HEK293 (cell line): ENCODE results near the gene CNIH3.

Experiments
- CTCF ChIA-PET: fragments of 350-600 bp; formaldehyde crosslinking; extraction: SDS; loops from one replicate; lab custom pipeline; 2021; ENCODE audit warnings: antibody characterized with exemption; lab: Yijun Ruan, JAX
- POLR2A ChIA-PET: fragments of 300-600 bp; formaldehyde crosslinking; extraction: SDS; loops from one replicate; lab custom pipeline; 2020; ENCODE audit warnings: antibody characterized with exemption, inconsistent platforms; lab: Yijun Ruan, JAX
- H3K27ac ChIP-seq: fragments of 200-500 bp; sonication (Bioruptor generic); 2 replicates; pipeline ENCODE4 v1.5.1; 2014; ENCODE audit warnings: low read depth, low read length, control low read depth, inconsistent platforms; ENCODE audit errors: extremely low read depth
- H3K36me3 ChIP-seq, 2 experiments: fragments of 200-500 bp in 1 of 2; sonication (Bioruptor generic) in 1 of 2; 1 replicate in 1 of 2; 2 replicates in 1 of 2; pipeline ENCODE4 v1.5.1; 2014 to 2017; ENCODE audit warnings: inconsistent platforms in 2 of 2, low read length in 2 of 2; ENCODE audit not compliant: control insufficient read depth in 2 of 2, insufficient read depth in 1 of 2
- H3K4me1 ChIP-seq: fragments of 200-500 bp; sonication (Bioruptor generic); 2 replicates; pipeline ENCODE4 v1.5.1; 2014; ENCODE audit warnings: mild to moderate bottlenecking, low read length, inconsistent platforms; ENCODE audit not compliant: control insufficient read depth, insufficient read depth
- H3K4me3 ChIP-seq: 2 replicates; pipeline ENCODE4 v1.5.1; 2011; ENCODE audit warnings: low read depth, mild to moderate bottlenecking, control low read depth, low read length, moderate library complexity
- H3K9me3 ChIP-seq: fragments of 200-500 bp; sonication (Bioruptor generic); 2 replicates; pipeline ENCODE4 v1.5.1; 2014; ENCODE audit warnings: low read depth, low read length, inconsistent platforms; ENCODE audit not compliant: control insufficient read depth, insufficient read depth
- CTCF ChIP-seq: fragments of 450-650 bp; formaldehyde crosslinking; IDR thresholded peaks from 2 replicates; pipeline ENCODE4 v1.5.1; 2016; ENCODE audit warnings: missing biosample characterization, missing genetic modification characterization
- EGR2 ChIP-seq: fragments of 450-650 bp; formaldehyde crosslinking; IDR thresholded peaks from 2 replicates; pipeline ENCODE4 v1.5.1; 2016; ENCODE audit warnings: low read depth, missing biosample characterization, missing genetic modification characterization
- GLIS2 ChIP-seq: fragments of 450-650 bp; formaldehyde crosslinking; IDR thresholded peaks from 2 replicates; pipeline ENCODE4 v1.5.1; 2016; ENCODE audit warnings: missing biosample characterization, missing genetic modification characterization
- HOXD13 ChIP-seq: sonication (generic); formaldehyde crosslinking; IDR thresholded peaks from 2 replicates; pipeline ENCODE4 v1.8.0; 2022; ENCODE audit warnings: missing genetic modification reagents, borderline replicate concordance
- KLF8 ChIP-seq: fragments of 450-650 bp; formaldehyde crosslinking; IDR thresholded peaks from 2 replicates; pipeline ENCODE4 v1.5.1; 2016; ENCODE audit warnings: missing biosample characterization, missing genetic modification characterization
- PBX3 ChIP-seq: sonication (generic); formaldehyde crosslinking; IDR thresholded peaks from 2 replicates; pipeline ENCODE4 v1.8.1; 2022; ENCODE audit warnings: mild to moderate bottlenecking, moderate library complexity, missing genetic modification reagents
- PRDM1 ChIP-seq: fragments of 450-650 bp; formaldehyde crosslinking; IDR thresholded peaks from 2 replicates; pipeline ENCODE4; 2016; ENCODE audit warnings: missing biosample characterization, missing genetic modification characterization
- SALL2 ChIP-seq: fragments of 450-650 bp; formaldehyde crosslinking; IDR thresholded peaks from 2 replicates; pipeline ENCODE4 v1.5.0; 2017; ENCODE audit warnings: missing biosample characterization, mild to moderate bottlenecking, missing genetic modification characterization, borderline replicate concordance
- ZBTB8A ChIP-seq: fragments of 450-650 bp; formaldehyde crosslinking; IDR thresholded peaks from 2 replicates; pipeline ENCODE4 v1.5.1; 2016; ENCODE audit warnings: missing biosample characterization, missing genetic modification characterization
- ZNF10 ChIP-seq: fragments of 450-650 bp; formaldehyde crosslinking; IDR thresholded peaks from 2 replicates; pipeline ENCODE4 v1.5.1; 2017; ENCODE audit warnings: missing biosample characterization, missing genetic modification characterization
- ZNF133 ChIP-seq: fragments of 450-650 bp; formaldehyde crosslinking; IDR thresholded peaks from 2 replicates; pipeline ENCODE4 v1.5.1; 2016; ENCODE audit warnings: missing biosample characterization, missing genetic modification characterization
- ZNF514 ChIP-seq: fragments of 450-650 bp; formaldehyde crosslinking; IDR thresholded peaks from 2 replicates; pipeline ENCODE4 v1.5.1; 2016; ENCODE audit warnings: missing biosample characterization, missing genetic modification characterization
- ZNF549 ChIP-seq: fragments of 450-650 bp; IDR thresholded peaks from 2 replicates; pipeline ENCODE4 v1.5.1; 2018; ENCODE audit warnings: missing biosample characterization, missing genetic modification characterization, mild to moderate bottlenecking, inconsistent platforms, moderate library complexity
- ZNF704 ChIP-seq: fragments of 450-650 bp; formaldehyde crosslinking; IDR thresholded peaks from 2 replicates; pipeline ENCODE4 v1.5.1; 2016; ENCODE audit warnings: missing biosample characterization, missing genetic modification characterization
- ZNF791 ChIP-seq: fragments of 450-650 bp; formaldehyde crosslinking; IDR thresholded peaks from 2 replicates; pipeline ENCODE4 v1.5.1; 2016; ENCODE audit warnings: missing biosample characterization, missing genetic modification characterization
- ZNF837 ChIP-seq: fragments of 450-650 bp; formaldehyde crosslinking; IDR thresholded peaks from 2 replicates; pipeline ENCODE4 v1.5.1; 2016; ENCODE audit warnings: missing biosample characterization, missing genetic modification characterization
- TF ChIP-seq, protein P1 (sequence below): fragments of 450-650 bp; formaldehyde crosslinking; IDR thresholded peaks from 2 replicates; pipeline ENCODE4 v1.5.1; 2016; ENCODE audit warnings: missing biosample characterization, missing genetic modification characterization
- TF ChIP-seq, protein P2 (sequence below): fragments of 450-650 bp; IDR thresholded peaks from 2 replicates; pipeline ENCODE4 v1.5.1; 2018; ENCODE audit warnings: missing biosample characterization, missing genetic modification characterization

The CNIH3 gene

GRCh38 chr1:224613486-224613885, 2.6 kb upstream of the CNIH3 start:
- Histone ChIP-seq H3K4me3 (no peak overlapping the region), H3K9me3 (no peaks in the 10 kb centered on the region)
- TF ChIP-seq ZNF791 (no peak), ZNF704 (no peak), PBX3 (CRISPR knock-in tag) (no peak), PRDM1 (tag by site-specific recombination) (no peak), SALL2 (tag by site-specific recombination) (no peak)
- TF ChIP-seq, protein P1, sequence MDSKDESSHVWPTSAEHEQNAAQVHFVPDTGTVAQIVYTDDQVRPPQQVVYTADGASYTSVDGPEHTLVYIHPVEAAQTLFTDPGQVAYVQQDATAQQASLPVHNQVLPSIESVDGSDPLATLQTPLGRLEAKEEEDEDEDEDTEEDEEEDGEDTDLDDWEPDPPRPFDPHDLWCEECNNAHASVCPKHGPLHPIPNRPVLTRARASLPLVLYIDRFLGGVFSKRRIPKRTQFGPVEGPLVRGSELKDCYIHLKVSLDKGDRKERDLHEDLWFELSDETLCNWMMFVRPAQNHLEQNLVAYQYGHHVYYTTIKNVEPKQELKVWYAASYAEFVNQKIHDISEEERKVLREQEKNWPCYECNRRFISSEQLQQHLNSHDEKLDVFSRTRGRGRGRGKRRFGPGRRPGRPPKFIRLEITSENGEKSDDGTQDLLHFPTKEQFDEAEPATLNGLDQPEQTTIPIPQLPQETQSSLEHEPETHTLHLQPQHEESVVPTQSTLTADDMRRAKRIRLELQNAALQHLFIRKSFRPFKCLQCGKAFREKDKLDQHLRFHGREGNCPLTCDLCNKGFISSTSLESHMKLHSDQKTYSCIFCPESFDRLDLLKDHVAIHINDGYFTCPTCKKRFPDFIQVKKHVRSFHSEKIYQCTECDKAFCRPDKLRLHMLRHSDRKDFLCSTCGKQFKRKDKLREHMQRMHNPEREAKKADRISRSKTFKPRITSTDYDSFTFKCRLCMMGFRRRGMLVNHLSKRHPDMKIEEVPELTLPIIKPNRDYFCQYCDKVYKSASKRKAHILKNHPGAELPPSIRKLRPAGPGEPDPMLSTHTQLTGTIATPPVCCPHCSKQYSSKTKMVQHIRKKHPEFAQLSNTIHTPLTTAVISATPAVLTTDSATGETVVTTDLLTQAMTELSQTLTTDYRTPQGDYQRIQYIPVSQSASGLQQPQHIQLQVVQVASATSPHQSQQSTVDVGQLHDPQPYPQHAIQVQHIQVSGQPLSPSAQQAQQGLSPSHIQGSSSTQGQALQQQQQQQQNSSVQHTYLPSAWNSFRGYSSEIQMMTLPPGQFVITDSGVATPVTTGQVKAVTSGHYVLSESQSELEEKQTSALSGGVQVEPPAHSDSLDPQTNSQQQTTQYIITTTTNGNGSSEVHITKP, result peak; percentile 65
- TF ChIP-seq, all 188 proteins: peak for 1
- H3K27ac ChIP-seq, result no peak overlapping the region
- H3K4me1 ChIP-seq, result peaks cover 9% of the 10 kb centered on the region
- POLR2A ChIA-PET, result no interaction called here
- H3K36me3 ChIP-seq, result no peaks in the 10 kb centered on the region
- CTCF ChIA-PET, result interaction anchor here (0.6 to 1.5 kb wide), 4 partner anchors 17 to 100 kb away, joined by 3 to 5 read pairs (median 4); no protein-coding TSS in a partner anchor

DNA sequence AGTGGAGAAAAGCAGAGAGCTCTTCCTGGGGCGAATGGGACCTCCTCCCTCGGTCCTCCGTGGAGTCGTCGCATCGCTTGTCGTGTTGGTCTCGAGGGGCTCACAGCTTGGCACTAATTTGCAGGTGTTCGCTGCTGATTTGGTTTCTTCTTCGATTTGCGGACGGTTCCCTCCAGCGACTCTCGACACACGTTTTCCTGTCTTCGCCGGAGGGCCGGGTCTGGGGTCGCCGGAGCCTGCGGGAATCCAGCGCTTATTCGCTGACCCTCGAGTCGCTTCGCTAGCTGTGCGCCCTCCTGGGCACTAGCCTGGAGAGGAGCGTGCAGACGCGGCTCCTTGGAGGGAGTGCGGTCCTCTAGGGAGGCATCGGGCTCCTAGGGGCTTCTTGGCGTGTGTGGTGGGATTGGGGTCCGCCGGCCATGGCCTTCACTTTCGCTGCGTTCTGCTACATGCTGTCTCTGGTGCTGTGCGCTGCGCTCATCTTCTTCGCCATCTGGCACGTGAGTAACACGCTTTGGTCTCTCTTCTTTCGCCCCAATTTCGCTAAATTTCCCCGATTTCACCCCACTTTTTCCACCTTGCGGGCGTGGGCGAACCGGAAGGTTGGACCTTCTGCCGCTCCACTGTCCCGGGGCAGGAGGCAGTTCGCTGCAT, 766 bp downstream of the CNIH3 start:
- ChIA-PET CTCF (interaction anchor here (0.6 to 13.8 kb wide), 9 partner anchors 26 to 306 kb away, joined by 3 to 100 read pairs (median 4); no protein-coding TSS in a partner anchor), POLR2A (interaction anchor here (0.6 to 1.9 kb wide), 6 partner anchors 9 to 74 kb away, joined by 3 to 7 read pairs (median 4); no protein-coding TSS in a partner anchor)
- H3K4me3 ChIP-seq, result peak overlapping the region; percentile 59
- H3K9me3 ChIP-seq, result no peaks in the 10 kb centered on the region
- no peak for TF ChIP-seq ZNF514 (tag by site-specific recombination)
- peak; percentile 90 for TF ChIP-seq PRDM1 (tag by site-specific recombination)
- peaks cover 9% of the 10 kb centered on the region for H3K4me1 ChIP-seq
- no peaks in the 10 kb centered on the region for H3K36me3 ChIP-seq
- peak overlapping the region; percentile 65; the same call in 1 of the 2 replicates for H3K27ac ChIP-seq

- no peaks in the 10 kb centered on the region for H3K36me3 ChIP-seq
- peaks cover 13% of the 10 kb centered on the region for H3K4me1 ChIP-seq
- H3K9me3 ChIP-seq, result no peaks in the 10 kb centered on the region
- ChIA-PET POLR2A (interaction anchor here (1.5 to 1.9 kb wide), 3 partner anchors 8 to 75 kb away, joined by 3 to 7 read pairs (median 4); no protein-coding TSS in a partner anchor), CTCF (interaction anchor here (0.6 to 13.8 kb wide), 7 partner anchors 25 to 278 kb away, joined by 3 to 100 read pairs (median 4); no protein-coding TSS in a partner anchor)
- H3K4me3 ChIP-seq, result peak overlapping the region; percentile 59
- peak overlapping the region; percentile 65; the same call in 1 of the 2 replicates for H3K27ac ChIP-seq
- TF ChIP-seq ZBTB8A (tag by site-specific recombination) (peak; percentile 84), ZNF837 (tag by site-specific recombination) (no peak), HOXD13 (no peak), ZNF791 (no peak), KLF8 (tag by site-specific recombination) (0 out of 2 replicates have a peak, but pooled peaks have one; percentile 13), ZNF10 (peak; percentile 20; the same call in 1 of the 2 replicates), CTCF (tag by site-specific recombination) (peak; percentile 29; the same call in 1 of the 2 replicates), GLIS2 (tag by site-specific recombination) (peak; percentile 81), EGR2 (no peak), ZNF133 (peak; percentile 74), ZNF549 (no peak)
- TF ChIP-seq, protein P2, sequence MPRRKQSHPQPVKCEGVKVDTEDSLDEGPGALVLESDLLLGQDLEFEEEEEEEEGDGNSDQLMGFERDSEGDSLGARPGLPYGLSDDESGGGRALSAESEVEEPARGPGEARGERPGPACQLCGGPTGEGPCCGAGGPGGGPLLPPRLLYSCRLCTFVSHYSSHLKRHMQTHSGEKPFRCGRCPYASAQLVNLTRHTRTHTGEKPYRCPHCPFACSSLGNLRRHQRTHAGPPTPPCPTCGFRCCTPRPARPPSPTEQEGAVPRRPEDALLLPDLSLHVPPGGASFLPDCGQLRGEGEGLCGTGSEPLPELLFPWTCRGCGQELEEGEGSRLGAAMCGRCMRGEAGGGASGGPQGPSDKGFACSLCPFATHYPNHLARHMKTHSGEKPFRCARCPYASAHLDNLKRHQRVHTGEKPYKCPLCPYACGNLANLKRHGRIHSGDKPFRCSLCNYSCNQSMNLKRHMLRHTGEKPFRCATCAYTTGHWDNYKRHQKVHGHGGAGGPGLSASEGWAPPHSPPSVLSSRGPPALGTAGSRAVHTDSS (tag by site-specific recombination), result peak; percentile 18; the same call in 1 of the 2 replicates
These were observed 1.6 kb downstream of the CNIH3 start for GRCh38 chr1:224617410-224618355.
